Spinal cord (tissue), 10 donors: ENCODE data around the gene MTHFSD. TPM values are rescaled to one million over a fixed set of nuclear protein-coding genes. Genes with fewer than 3 reads are reported as not detected.

ENCODE experiments used
- DNase-seq, 6 donors: peaks; one replicate each; pipeline versions ENCODE4 v3.0.0 to v3.0.0-alpha.2; 2013 to 2015; ENCODE audit warnings: low spot score in 6 of 6, low read depth in 4 of 6
- H3K27ac ChIP-seq: one replicate; pipeline ENCODE4 v1.5.1; 2013; ENCODE audit warnings: low read depth, low read length, control low read depth
- H3K27me3 ChIP-seq: one replicate; pipeline ENCODE4 v1.6.1; 2013; ENCODE audit warnings: low read length; ENCODE audit not compliant: control insufficient read depth, insufficient read depth
- H3K36me3 ChIP-seq: one replicate; pipeline ENCODE4 v1.6.1; 2013; ENCODE audit warnings: low read length; ENCODE audit not compliant: control insufficient read depth, insufficient read depth
- H3K4me1 ChIP-seq: one replicate; pipeline ENCODE4 v1.6.1; 2013; ENCODE audit warnings: low read length; ENCODE audit not compliant: control insufficient read depth, insufficient read depth
- H3K4me3 ChIP-seq: one replicate; pipeline ENCODE4 v1.5.1; 2013; ENCODE audit warnings: low read depth, low read length, control low read depth
- H3K9me3 ChIP-seq: one replicate; pipeline ENCODE4 v1.6.1; 2013; ENCODE audit warnings: low read length; ENCODE audit not compliant: control insufficient read depth, insufficient read depth
- WGBS: methylation state at CpG from one replicate; pipeline ENCODE4 v1.1.5; 2013; ENCODE audit warnings: missing lambda C conversion rate; ENCODE audit not compliant: insufficient coverage; 5-methylcytosine and 5-hydroxymethylcytosine counted together
- polyA plus RNA-seq, 2 donors: library from polyadenylated mRNA; unstranded; fragments of 120-200 nt; gene quantifications; one replicate each; pipeline ENCODE4 v1.2.1, GENCODE V29; 2013; ENCODE audit not compliant: insufficient read length in 2 of 2
- total RNA-seq, 2 donors: library from RNA; depleted of rRNA in 1 of 2; stranded (reverse); fragments of 120-200 nt in 1 of 2; fragments of >200 nt in 1 of 2; gene quantifications; one replicate each; pipeline versions ENCODE4 v1.2.3 to v1.2.4, GENCODE V29; 2013 to 2014
- donor health status: healthy.

Gene MTHFSD
- total and polyA plus RNA-seq, 4 donors = 16.2 to 20.6 (median 19.5) TPM

GRCh38 chr16:86510465-86511261 lies 44.4 kb downstream of the MTHFSD start, which contains the start of gene FOXF1:
Gene FOXF1, plus strand, starts transcription at chr16:86510527. Its CDS starts 43 bp downstream, at chr16:86510570.
- Histone ChIP-seq H3K27me3 (peaks cover 97% of the 10 kb centered on the region), H3K27ac (peak within 1 kb of the TSS; percentile 2), H3K9me3 (no peaks in the 10 kb centered on the region), H3K4me1 (peaks cover 44% of the 10 kb centered on the region), H3K4me3 (peak within 1 kb of the TSS; percentile 26), H3K36me3 (no peaks in the 10 kb centered on the region)
- peak in 1 of 6 donors; percentile 55 for DNase-seq
- under 1% methylated on average over 89 of the region's 89 CpGs for WGBS

DNA sequence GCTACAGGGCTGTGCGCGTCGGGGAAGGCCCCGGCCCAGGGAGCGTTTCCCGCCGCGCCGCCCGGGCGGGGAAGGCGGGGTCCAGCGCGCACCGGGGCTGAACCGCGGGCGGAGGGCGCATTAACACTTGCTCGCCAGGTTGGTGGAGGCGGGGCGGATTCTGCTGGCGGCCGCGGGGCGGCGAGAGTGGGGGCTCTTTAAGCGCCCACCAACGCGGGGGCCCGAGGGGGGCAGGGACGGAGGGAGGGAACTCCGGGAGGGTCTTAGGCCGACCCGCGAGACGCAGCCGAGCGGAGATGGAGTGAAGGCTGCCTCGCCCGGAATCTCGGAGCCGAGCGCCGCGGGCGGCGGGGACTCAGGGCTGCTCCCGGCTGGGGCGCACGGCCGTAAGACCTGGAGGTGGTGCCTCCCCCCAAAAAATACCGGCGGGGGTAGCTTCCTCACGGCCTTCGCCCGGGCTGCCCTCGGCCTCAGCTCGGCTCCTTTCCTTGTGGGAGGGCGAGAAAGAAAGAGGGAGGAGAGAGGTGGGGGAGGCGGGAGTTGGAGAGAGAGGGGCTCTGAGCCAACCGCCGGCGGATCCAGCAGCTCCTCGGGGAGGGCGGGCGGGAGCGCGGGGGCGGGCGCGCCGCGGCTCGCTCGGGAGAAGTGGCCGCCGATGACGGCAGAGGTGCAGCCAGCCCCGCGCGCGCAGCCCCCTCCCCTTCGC lies 45.1 kb downstream of the MTHFSD start:
- H3K36me3 ChIP-seq = no peaks in the 10 kb centered on the region
- H3K4me1 ChIP-seq = peaks cover 46% of the 10 kb centered on the region
- H3K4me3 ChIP-seq = peak overlapping the region; percentile 26
- peaks cover 96% of the 10 kb centered on the region for H3K27me3 ChIP-seq
- peak in 1 of 6 donors; percentile 61 for DNase-seq
- peak overlapping the region; percentile 2 for H3K27ac ChIP-seq
- under 1% methylated on average over 78 of the region's 84 CpGs for whole genome bisulfite sequencing
- H3K9me3 ChIP-seq = no peaks in the 10 kb centered on the region

GRCh38 chr16:86508947-86509758 lies 45.9 kb downstream of the MTHFSD start:
- peaks cover 96% of the 10 kb centered on the region for H3K27me3 ChIP-seq
- peak in 1 of 6 donors; percentile 59 for DNase-seq
- no peaks in the 10 kb centered on the region for H3K36me3 ChIP-seq
- no peaks in the 10 kb centered on the region for H3K9me3 ChIP-seq
- H3K27ac ChIP-seq = peak overlapping the region; percentile 2
- H3K4me3 ChIP-seq = peak overlapping the region; percentile 6
- under 1% methylated on average over 74 of the region's 79 CpGs for WGBS
- peaks cover 46% of the 10 kb centered on the region for H3K4me1 ChIP-seq

DNA sequence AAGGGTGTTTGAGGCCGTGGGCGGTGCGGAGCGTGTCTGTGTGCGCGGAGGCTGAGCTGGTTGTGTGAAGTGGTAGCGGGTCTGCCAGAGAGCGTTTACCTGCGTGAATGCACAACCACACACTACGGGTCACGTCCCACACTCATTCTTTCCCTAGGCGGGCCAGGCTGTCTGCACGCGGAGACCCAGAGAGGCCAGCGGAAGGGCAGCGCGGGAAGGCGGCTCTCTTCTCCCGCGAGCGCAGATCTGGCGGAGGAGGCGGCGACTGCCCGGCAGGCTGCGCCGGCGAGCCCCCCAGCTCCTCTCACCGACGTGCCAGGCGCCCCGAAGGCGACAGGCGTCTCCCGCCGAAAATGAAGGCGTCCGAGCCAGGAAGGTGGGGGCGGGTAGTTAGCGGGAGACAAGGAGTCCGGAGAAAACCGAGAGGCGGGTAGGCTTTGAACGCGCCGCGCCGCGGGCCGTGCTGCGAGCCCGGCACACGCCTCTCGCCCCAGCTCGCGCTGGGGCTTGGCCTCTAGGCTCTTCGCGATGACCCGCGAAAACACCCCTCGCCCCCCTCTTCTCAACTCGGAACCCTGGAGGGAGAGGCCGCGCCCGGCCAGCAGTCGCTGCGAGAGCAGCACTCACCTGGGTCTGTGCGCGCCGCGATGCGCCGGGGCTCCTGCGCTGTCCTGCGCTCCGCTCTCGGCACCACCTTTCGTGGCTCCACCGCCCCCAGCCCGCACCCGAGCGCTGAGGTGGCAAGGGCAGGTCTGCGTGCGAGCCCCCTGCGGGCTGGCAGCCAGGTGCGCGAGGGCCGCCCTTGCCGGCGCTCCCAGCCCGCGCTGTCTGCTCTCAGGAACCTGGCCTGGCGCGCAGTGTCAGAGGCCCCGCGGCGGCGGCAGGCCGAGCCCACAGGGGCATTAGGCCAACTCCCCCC lies 46.7 kb downstream of the MTHFSD start:
- H3K27ac ChIP-seq = no peak overlapping the region

DNA sequence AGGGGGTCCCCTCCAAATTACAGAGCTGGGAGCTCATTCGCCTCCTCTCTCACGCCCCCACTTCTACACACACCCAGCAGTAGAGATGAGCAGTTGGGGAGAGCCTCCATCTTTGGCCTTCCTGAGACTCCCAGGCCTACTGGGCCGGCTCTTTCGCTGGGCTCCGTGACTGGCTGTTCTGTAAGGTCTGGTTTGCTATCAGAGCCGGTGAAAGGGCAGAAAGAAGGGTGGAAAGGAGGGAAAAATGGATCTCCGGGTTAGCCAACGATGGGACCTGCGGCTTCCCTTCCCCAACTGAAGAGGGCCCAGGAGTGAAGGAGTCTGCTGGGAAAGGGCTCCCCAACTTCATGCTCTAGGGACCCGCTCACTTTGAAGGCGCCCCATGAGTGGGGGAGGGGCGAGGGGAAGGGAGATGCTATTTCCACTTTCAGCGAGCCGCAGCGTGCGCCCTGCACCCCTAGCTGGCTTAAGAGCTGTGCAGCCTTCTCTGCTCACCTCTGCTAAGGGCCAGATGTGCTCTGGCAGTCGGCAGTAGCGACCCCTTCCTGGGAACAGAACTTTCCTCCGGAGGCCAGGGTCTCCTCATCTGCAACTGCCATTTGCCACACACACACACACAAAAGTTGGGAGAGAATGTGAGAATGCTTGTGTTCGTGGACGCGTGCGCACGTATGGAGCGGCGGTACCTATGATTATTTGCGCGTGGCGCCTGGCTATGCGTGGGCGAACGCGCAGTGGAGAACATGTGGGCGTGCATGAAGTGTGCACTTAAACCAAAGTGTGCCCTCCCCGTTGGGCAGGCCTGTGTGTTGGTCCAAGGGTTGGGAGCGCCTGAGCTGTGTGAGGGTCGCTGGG lies 47.6 kb downstream of the MTHFSD start:
- H3K27me3 ChIP-seq = peaks cover 96% of the 10 kb centered on the region
- no peaks in the 10 kb centered on the region for H3K36me3 ChIP-seq
- no peak overlapping the region for H3K27ac ChIP-seq
- 4% methylated on average over 31 of the region's 37 CpGs for WGBS
- DNase-seq = peak in 1 of 6 donors; percentile 4
- H3K4me1 ChIP-seq = peaks cover 46% of the 10 kb centered on the region
- no peak overlapping the region for H3K4me3 ChIP-seq
- H3K9me3 ChIP-seq = no peaks in the 10 kb centered on the region

More for the DNA sequence above, 46.7 kb downstream of the MTHFSD start:
- Histone ChIP-seq H3K9me3 (no peaks in the 10 kb centered on the region), H3K27me3 (peaks cover 96% of the 10 kb centered on the region), H3K36me3 (no peaks in the 10 kb centered on the region), H3K4me1 (peaks cover 46% of the 10 kb centered on the region), H3K4me3 (no peak overlapping the region)
- WGBS = under 1% methylated on average over 91 of the region's 99 CpGs
- DNase-seq = no peak

GRCh38 chr16:86505899-86506864 lies 48.9 kb downstream of the MTHFSD start:
- Histone ChIP-seq H3K36me3 (no peaks in the 10 kb centered on the region), H3K4me3 (no peak overlapping the region), H3K9me3 (no peaks in the 10 kb centered on the region), H3K4me1 (peaks cover 40% of the 10 kb centered on the region), H3K27me3 (peaks cover 96% of the 10 kb centered on the region), H3K27ac (no peak overlapping the region)
- WGBS = under 1% methylated on average over 13 of the region's 27 CpGs
- no peak for DNase-seq

DNA sequence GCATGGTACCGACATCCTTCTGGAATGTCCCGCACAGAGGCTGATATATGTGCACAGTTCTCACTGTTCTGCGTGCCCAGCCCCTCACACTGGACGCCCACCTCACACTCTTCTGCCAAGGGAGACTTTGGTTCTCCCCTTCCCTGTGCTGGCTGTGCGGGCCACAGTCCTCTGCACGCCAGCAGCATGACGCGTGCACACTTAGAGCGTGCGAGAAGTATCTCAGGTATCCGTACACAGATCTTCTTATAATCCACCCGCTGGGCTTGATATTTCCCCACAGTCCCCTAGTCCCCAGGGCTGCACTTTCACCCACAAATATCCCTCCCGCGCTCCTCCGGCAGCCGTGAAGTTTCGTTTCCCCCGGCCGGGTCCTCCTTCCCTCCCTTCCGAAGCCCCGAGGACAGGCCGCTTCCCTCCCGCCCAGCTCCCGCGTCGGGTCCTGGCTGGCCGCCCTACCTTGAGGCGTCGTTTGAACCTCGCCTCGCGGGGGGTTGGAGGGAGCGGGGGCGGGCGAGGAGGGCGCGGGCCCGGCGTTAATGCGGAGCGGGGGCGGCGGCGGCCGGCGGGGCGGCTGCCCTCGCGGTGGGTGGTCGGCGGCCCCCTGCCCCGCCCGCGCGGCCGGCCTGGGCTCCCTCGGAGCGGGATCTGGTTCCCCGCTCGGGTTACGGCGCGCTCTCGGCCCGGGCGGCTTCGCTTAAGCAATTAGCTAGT lies 49.7 kb downstream of the MTHFSD start:
- peaks cover 32% of the 10 kb centered on the region for H3K4me1 ChIP-seq
- no peaks in the 10 kb centered on the region for H3K9me3 ChIP-seq
- H3K36me3 ChIP-seq = no peaks in the 10 kb centered on the region
- H3K27me3 ChIP-seq = peaks cover 98% of the 10 kb centered on the region
- WGBS = under 1% methylated on average over 67 of the region's 67 CpGs
- no peak overlapping the region for H3K27ac ChIP-seq
- H3K4me3 ChIP-seq = no peak overlapping the region
- DNase-seq = no peak
